Loucy (cell line): ENCODE data around the gene SETBP1.

Experiments used
- CTCF ChIP-seq: fragments of 200-600 bp; sonication (generic); conservative IDR thresholded peaks from 2 replicates; pipeline ENCODE4 v1.5.1; 2014; ENCODE audit warnings: mild to moderate bottlenecking, antibody characterized with exemption, low read length
- EZH2phosphoT487 ChIP-seq: fragments of 200-600 bp; IDR thresholded peaks from 2 replicates; pipeline ENCODE4 v1.6.1; 2018; ENCODE audit warnings: antibody characterized with exemption, mild to moderate bottlenecking, moderate library complexity, borderline replicate concordance

DNA sequence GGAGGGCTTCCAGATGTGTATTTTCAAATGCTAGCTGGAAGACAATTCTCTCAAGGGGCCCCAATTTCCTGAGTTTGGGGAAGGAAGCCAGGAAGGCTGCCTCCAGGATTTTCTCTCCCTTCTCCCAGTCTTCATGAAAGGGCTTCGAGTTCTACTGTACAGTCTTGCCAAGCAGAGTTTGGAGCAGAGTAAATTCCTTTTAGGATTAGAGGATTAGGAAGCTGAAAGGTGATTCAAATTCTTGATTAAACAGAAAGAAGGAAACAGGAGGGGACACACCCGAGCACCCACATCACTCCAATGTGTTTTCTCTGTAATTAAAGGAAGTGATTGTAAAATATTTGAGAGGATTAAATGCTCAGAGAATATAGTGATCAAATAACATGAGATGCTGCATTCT is 217.8 kb downstream of the SETBP1 start:
- TF ChIP-seq CTCF (no peak), EZH2phosphoT487 (no peak)
